Right lobe of liver (tissue), 6 donors: ENCODE data around the gene SPINT3. TPM values are rescaled to one million over a fixed set of nuclear protein-coding genes. Genes with fewer than 3 reads are reported as not detected.

Source experiments
- ATAC-seq, 4 donors: fragments of 200-7000 bp; cut with Tn5 transposase; one replicate each; pipeline ENCODE4 v1.9.1; 2020; ENCODE audit warnings: mild to moderate bottlenecking in 4 of 4, moderate library complexity in 4 of 4
- DNase-seq, 3 donors: peaks; one replicate each; pipeline ENCODE4 v3.0.0-alpha.2; 2020
- H3K27ac ChIP-seq, 3 donors: fragments of 200-600 bp; one replicate each; pipeline ENCODE4 v1.8.0; 2022
- H3K27me3 ChIP-seq, 2 donors: fragments of 200-600 bp; one replicate each; pipeline ENCODE4 v1.8.0; 2022
- H3K36me3 ChIP-seq, 4 donors: fragments of 200-600 bp; sonication (generic) in 1 of 4; one replicate each; pipeline versions ENCODE4 v1.5.1 to v1.8.0; 2017 to 2022; ENCODE audit warnings: control low read depth in 1 of 4
- H3K4me1 ChIP-seq, 4 donors: fragments of 200-600 bp; sonication (generic) in 1 of 4; one replicate each; pipeline versions ENCODE4 v1.5.1 to v1.8.0; 2017 to 2022; ENCODE audit warnings: control low read depth in 1 of 4
- H3K4me3 ChIP-seq, 3 donors: fragments of 200-600 bp; one replicate each; pipeline ENCODE4 v1.8.0; 2022
- H3K9me3 ChIP-seq, 4 donors: fragments of 200-600 bp; sonication (generic) in 1 of 4; one replicate each; pipeline versions ENCODE4 v1.5.1 to v1.8.0; 2017 to 2022; ENCODE audit warnings: control low read depth in 1 of 4
- POLR2A ChIP-seq: fragments of 450-650 bp; IDR thresholded peaks from one replicate; pipeline ENCODE4 v1.6.1; 2017; ENCODE audit warnings: antibody characterized with exemption, mild to moderate bottlenecking
- WGBS: methylation state at CpG from one replicate; pipeline ENCODE4 v1.1.6; 2018; ENCODE audit warnings: low coverage, low lambda C conversion rate; ENCODE audit not compliant: insufficient coverage; ENCODE audit errors: missing lambda C conversion rate; 5-methylcytosine and 5-hydroxymethylcytosine counted together
- intact Hi-C, 2 donors: fragments of 100-400 bp; cut with DNase I; formaldehyde crosslinking; loops; one replicate each; pipeline versions ENCODE4 v1.11.2 to v1.14.1; 2022
- total RNA-seq, 6 experiments: library from RNA; depleted of rRNA in 2 of 6; stranded (reverse); fragments of >200 nt in 2 of 6; fragmentation: NEBNext Ultra II Directional in 3 of 6; extraction: Animal tissue kit (Norgen Biotek cat#: 25700) in 3 of 6; gene quantifications; one replicate each; pipeline versions ENCODE4 v1.1.0 to v1.2.4, GENCODE V29; 2016 to 2023
- TF ChIP-seq, protein P1 (sequence below), 4 donors: fragments of 200-600 bp in 3 of 4; fragments of 450-650 bp in 1 of 4; IDR thresholded peaks; one replicate each; pipeline versions ENCODE4 v1.5.1 to v1.8.0; 2016 to 2022; ENCODE audit warnings: antibody characterized with exemption in 4 of 4, mild to moderate bottlenecking in 2 of 4
- donor health status: DM: no; HTN: yes; CAD: no.
- donor health status: DM: no; HTN: no; CAD: no.
- donor health status: DM: no; HTN: no; CAD: no.
- donor health status: DM: no; HTN: yes; CAD: no.
- donor health status: DM: no; HTN: yes; CAD: no.

Gene SPINT3
- total RNA-seq, 6 experiments from 2014 or later, result not detected

DNA sequence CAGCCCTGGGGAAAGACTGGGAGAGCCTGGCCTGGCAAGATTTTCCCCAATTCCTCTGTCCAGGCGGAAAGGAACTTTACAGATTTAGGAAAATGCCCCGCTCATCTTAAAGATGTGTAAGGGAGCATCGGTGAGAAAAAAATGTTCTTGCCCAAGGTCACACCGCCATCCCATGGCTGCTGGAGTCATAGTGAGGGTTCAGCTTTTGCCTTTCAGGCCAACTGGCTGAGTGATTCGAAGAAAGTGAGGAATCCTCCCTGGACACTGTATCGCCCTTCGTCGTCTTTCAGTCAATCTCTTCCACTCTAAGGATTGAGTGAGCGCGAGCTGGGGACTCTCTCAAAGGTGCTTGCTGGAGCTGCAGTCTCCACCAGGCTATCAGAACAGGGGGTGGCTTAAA lies 44.5 kb downstream of the SPINT3 start:
- Histone ChIP-seq H3K36me3 (no peaks in the 10 kb centered on the region), H3K4me3 (peak overlapping the region; percentile 4 to 48 (median 31)), H3K4me1 (peaks cover 0 to 19% (median 0%) of the 10 kb centered on the region in 4 donors), H3K27me3 (peaks cover 0 to 16% of the 10 kb centered on the region in 2 donors), H3K9me3 (no peaks in the 10 kb centered on the region), H3K27ac (no peak overlapping the region)
- intact Hi-C loops, result no loop called here
- DNase-seq (no peak), ATAC-seq (no peak)
- TF ChIP-seq, protein P1, sequence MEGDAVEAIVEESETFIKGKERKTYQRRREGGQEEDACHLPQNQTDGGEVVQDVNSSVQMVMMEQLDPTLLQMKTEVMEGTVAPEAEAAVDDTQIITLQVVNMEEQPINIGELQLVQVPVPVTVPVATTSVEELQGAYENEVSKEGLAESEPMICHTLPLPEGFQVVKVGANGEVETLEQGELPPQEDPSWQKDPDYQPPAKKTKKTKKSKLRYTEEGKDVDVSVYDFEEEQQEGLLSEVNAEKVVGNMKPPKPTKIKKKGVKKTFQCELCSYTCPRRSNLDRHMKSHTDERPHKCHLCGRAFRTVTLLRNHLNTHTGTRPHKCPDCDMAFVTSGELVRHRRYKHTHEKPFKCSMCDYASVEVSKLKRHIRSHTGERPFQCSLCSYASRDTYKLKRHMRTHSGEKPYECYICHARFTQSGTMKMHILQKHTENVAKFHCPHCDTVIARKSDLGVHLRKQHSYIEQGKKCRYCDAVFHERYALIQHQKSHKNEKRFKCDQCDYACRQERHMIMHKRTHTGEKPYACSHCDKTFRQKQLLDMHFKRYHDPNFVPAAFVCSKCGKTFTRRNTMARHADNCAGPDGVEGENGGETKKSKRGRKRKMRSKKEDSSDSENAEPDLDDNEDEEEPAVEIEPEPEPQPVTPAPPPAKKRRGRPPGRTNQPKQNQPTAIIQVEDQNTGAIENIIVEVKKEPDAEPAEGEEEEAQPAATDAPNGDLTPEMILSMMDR (IDR thresholded peaks at IDR 0.05), result no peak
- TF ChIP-seq POLR2A, result no peak
- 24% methylated on average over 10 of the region's 10 CpGs for WGBS

DNA sequence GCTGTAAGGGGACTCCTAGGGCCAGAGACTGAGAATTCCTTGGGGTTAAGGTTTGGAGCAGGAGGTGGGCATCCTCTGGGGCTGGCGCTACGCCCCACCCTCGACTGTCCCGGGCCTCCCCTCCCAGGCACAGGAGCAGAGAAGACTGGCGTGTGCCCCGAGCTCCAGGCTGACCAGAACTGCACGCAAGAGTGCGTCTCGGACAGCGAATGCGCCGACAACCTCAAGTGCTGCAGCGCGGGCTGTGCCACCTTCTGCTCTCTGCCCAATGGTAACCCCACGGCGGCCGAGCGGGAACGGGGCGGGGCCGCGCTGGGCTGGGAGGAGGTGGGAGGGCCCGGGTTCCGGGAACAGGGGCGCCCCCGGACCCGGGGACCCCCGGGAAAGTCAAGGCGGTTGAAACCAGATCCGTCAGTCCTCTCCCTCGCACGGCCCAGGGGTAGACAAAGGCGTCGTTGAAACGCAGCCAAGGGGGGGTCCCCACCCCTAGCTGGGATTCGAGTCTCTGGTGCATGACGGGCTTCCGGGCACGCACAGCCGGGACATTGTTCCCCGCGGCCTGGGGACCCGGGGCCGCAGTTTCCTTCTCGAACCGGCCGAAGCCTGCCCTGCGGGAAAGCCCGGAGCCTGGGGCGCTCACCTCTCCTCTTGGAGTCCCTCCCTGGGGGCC lies 45.0 kb downstream of the SPINT3 start:
- 2% methylated on average over 22 of the region's 50 CpGs for WGBS

DNA sequence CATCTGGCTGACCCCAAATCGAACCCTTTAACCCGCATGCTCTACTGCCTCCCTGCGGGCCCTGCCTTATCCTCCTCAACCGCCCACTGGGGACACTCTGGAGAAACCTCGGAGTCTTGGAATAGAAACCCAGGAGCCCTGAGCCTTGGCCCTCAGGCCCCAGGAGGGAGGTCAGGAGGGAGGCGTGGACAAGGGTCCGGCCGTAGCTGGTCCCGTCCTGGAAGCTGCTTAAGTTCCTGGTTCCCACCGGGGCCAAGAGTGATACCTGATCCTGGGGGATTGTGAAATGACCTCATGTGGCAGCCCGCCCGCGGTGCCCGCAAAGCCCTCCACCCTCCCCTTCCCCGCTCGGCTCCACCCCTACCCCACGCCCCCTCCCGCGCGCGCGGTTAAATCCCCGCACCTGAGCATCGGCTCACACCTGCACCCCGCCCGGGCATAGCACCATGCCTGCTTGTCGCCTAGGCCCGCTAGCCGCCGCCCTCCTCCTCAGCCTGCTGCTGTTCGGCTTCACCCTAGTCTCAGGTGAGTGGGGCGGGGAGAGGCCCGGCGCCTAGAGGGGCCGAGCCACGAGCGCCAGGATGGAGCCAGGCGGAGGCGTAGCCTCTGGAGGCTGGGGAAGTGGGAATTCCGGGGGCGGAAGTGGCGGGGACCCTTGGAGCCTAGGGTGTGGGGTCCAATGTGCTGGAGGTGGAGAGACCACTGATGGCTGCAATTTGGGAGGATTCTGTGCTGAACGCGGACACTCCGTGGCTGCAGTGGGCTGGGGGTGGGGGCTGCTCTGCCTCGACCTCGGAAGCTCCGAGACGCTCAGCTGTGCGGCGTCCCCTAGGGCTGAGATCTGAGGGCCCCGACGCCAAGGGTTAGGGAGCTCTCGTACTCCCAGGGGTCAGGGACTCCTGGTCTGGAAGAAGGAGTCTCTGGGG lies 45.8 kb downstream of the SPINT3 start, which contains the start of gene WFDC2:
Gene WFDC2, plus strand, starts transcription at position 418 of the 926 bp plus-strand sequence. Its CDS starts 29 bp downstream, at position 447.
- H3K4me1 ChIP-seq, result peaks cover 0 to 19% (median 0%) of the 10 kb centered on the region in 4 donors
- intact Hi-C loops, result no loop called here
- TF ChIP-seq POLR2A, result no peak
- TF ChIP-seq, protein P1 (IDR thresholded peaks at IDR 0.05), result no peak
- no peaks in the 10 kb centered on the region for H3K9me3 ChIP-seq
- peaks cover 0 to 16% of the 10 kb centered on the region in 2 donors for H3K27me3 ChIP-seq
- H3K4me3 ChIP-seq, result peak within 1 kb of the TSS; percentile 4 to 48 (median 31)
- H3K27ac ChIP-seq, result no peak within 1 kb of the TSS
- ATAC-seq (peak; percentile 16 to 51 (median 24)), DNase-seq (no peak)
- H3K36me3 ChIP-seq, result no peaks in the 10 kb centered on the region
- WGBS, result 16% methylated on average over 10 of the region's 54 CpGs

More for the DNA sequence above, 45.0 kb downstream of the SPINT3 start:
- no peak overlapping the region for H3K27ac ChIP-seq
- no peaks in the 10 kb centered on the region for H3K36me3 ChIP-seq
- intact Hi-C loops, result no loop called here
- DNase-seq (peak in 1 of 3 donors; percentile 37), ATAC-seq (peak; percentile 65 to 82 (median 74))
- H3K4me1 ChIP-seq, result peaks cover 0 to 19% (median 0%) of the 10 kb centered on the region in 4 donors
- TF ChIP-seq, protein P1 (IDR thresholded peaks at IDR 0.05), result no peak
- no peak for TF ChIP-seq POLR2A
- H3K9me3 ChIP-seq, result no peaks in the 10 kb centered on the region
- H3K4me3 ChIP-seq, result peak overlapping the region; percentile 4 to 48 (median 31)
- H3K27me3 ChIP-seq, result peaks cover 0 to 16% of the 10 kb centered on the region in 2 donors

DNA sequence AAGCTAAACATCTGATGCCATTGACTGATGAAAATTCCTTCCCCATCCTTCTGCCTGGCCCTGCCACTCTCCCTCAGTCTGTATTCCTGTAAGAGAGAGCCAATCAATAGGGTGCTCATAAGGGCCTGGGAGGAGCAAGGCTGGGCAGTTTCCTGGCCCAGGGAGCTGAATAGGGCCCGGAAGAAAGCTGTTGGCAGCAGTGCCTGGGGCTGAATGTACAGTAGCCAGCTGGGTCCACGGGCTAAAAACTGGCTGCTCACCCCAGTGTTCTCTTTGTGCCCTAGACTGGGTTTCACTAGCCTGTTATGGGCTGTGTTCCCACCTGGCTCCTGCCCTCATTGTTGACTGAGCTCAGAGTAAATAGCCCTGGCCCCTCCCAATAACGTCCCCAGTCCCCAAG lies 47.6 kb downstream of the SPINT3 start:
- intact Hi-C loops, result no loop called here
- peak in 2 of 4 donors; percentile 15 to 30 for ATAC-seq
- Histone ChIP-seq H3K4me3 (no peak overlapping the region), H3K27me3 (peaks cover 0 to 16% of the 10 kb centered on the region in 2 donors), H3K4me1 (peaks cover 0 to 19% (median 0%) of the 10 kb centered on the region in 4 donors), H3K9me3 (no peaks in the 10 kb centered on the region), H3K36me3 (no peaks in the 10 kb centered on the region), H3K27ac (no peak overlapping the region)
- WGBS, result 8% methylated on average over 2 of the region's 3 CpGs
- TF ChIP-seq, protein P1 (IDR thresholded peaks at IDR 0.05), result no peak
- TF ChIP-seq POLR2A, result no peak
- no peak for DNase-seq
